ENCODE data around the gene TP53BP2.
"Not testable (repeated sequence)": the region's sequence is repeated elsewhere in the genome, so short reads cannot be mapped to it uniquely, and the experiment has no call there.

The TP53BP2 gene

GRCh38 chr1:223736638-223737037, 109.1 kb downstream of the TP53BP2 start:
- not testable (repeated sequence) for DNase-seq

DNA sequence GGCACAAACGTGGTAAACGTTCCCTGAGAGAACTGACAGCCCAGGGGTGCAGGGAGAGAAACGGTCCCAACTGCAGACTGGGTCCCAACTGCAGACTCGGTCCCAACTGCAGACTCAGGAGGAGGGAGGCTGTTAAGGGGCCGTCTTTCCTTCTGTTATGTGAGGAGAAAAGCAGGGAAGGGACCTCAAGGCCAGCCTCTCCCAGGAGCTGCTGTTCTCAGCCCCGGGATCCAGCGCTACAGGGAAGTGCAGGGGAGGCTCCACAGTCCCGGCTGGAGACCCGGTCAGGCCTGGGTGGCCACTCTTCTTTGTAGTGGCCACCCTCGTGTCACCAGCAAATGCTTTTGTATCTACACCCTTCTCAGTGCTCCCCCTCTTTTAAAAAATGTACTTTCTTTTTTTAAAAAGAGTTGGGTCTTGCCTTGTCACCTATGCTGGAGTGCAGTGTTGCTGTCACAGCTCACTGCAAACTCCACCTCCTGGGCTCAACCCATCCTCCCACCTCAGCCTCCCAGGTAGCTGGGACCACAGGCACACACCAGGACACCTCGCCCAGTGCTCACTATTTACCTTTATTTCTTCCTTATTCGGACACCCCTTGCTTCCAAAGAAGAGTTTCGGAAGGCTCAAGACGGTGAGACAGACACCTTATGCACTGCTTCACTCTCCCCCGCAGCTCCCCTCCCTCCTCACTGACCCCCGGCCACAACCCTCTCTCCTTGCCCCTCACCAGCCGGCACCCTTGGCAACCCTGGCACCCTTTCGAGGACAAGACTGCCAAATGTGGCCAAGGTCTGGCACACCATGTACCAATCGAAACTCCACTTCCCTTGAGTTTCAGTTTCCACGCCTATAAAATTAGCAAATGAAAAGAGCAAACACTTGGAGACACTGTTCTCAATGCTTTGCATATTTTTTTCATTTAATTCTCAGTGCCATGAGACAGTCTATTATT, 111.6 kb downstream of the TP53BP2 start:
- DNase-seq = no peak

GRCh38 chr1:223732993-223733798, 112.6 kb downstream of the TP53BP2 start:
- DNase-seq = no peak

GRCh38 chr1:223731133-223731770, 114.5 kb downstream of the TP53BP2 start:
- no peak for DNase-seq

DNA sequence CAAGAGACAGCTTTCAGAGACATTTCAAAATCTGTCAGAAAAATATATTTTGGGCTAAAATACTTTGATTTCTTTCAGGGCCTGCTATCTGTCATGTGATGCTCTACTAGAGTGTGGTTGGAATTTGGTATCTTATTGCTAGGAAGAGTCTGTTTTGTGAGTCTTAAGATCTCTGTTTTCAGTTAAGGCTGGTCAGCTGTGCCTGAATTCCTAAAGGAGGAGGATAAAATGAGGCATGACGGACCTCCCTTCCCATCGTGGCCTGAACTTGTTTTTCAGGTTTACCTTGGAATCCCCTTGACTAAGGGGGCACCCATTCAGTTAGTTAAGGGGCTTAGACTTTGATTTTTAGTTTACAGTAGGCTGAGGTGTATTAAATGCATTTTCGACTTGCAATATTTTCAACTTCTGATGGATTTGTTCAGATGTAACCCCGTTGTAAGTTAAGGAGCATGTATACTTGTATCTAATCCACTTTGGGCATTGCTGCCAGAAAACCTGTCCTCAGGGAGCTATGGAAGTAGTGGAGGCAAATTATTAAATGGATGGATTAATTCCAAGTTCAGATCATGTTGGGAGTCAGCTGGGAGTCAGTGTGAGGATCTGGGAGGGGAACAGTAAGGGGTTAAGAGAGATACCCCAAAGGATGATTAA, 115.1 kb downstream of the TP53BP2 start:
- DNase-seq = no peak

DNA sequence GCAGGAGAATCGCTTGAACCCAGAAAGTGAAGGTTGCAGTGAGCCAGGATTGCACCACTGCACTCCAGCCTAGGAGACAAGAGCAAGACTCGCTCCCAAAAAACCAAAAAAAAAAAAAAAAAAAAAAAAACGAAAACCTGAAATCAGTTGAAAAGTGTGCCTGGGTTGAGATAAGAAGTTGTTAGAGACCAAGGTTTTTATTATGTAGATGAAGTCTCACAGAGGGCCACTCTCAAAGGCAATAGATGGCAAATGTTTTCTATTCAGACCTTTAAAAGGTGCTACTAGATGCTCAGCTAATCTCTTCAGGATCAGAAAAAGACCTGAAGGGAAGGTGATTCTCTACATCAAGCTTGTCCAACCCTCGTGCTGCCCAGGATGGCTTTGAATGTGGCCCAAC, 115.8 kb downstream of the TP53BP2 start:
- DNase-seq = no peak
